Measurements from ENCODE around the gene RHOT2. TPM values are rescaled to one million over a fixed set of nuclear protein-coding genes. Genes with fewer than 3 reads are reported as not detected.

Gene RHOT2
- total RNA-seq, 1 donor from 2014 or later = 189 TPM

DNA sequence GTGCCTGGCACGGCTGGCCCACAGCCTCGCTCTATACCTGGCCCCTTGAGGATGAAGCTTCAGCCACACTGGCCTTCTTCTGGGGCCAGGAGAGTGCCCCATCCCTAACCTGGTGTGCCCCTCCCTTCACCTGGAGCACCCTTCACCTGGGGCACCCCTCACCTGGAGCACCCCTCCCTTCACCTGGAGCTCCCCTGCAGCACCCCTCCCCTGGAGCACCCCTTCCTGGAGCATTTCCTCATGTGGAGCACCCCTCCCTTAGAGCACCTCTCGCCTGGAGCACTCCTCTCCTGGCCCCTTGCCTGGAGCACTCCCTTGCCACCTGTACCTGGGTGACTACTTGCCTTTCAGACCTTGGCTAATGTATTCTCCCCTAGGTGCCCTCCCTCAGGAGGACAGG lies 40.1 kb downstream of the RHOT2 start:
- H3K36me3 Mint-ChIP-seq (ENCODE audit: low read depth) = no peaks in the 10 kb centered on the region
- peaks cover 17% of the 10 kb centered on the region for H3K4me1 Mint-ChIP-seq
- no peak overlapping the region for H3K4me3 Mint-ChIP-seq
- H3K27ac Mint-ChIP-seq (ENCODE audit: unreplicated experiment) = no peak overlapping the region
- TF ChIP-seq, protein P1, sequence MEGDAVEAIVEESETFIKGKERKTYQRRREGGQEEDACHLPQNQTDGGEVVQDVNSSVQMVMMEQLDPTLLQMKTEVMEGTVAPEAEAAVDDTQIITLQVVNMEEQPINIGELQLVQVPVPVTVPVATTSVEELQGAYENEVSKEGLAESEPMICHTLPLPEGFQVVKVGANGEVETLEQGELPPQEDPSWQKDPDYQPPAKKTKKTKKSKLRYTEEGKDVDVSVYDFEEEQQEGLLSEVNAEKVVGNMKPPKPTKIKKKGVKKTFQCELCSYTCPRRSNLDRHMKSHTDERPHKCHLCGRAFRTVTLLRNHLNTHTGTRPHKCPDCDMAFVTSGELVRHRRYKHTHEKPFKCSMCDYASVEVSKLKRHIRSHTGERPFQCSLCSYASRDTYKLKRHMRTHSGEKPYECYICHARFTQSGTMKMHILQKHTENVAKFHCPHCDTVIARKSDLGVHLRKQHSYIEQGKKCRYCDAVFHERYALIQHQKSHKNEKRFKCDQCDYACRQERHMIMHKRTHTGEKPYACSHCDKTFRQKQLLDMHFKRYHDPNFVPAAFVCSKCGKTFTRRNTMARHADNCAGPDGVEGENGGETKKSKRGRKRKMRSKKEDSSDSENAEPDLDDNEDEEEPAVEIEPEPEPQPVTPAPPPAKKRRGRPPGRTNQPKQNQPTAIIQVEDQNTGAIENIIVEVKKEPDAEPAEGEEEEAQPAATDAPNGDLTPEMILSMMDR (conservative IDR thresholded peaks at IDR 0.05) = no peak
- peaks cover 63% of the 10 kb centered on the region for H3K27me3 Mint-ChIP-seq (ENCODE audit: low read depth)
- no peak for DNase-seq (ENCODE audit: low read depth, low spot score)
- no peaks in the 10 kb centered on the region for H3K9me3 Mint-ChIP-seq

DNA sequence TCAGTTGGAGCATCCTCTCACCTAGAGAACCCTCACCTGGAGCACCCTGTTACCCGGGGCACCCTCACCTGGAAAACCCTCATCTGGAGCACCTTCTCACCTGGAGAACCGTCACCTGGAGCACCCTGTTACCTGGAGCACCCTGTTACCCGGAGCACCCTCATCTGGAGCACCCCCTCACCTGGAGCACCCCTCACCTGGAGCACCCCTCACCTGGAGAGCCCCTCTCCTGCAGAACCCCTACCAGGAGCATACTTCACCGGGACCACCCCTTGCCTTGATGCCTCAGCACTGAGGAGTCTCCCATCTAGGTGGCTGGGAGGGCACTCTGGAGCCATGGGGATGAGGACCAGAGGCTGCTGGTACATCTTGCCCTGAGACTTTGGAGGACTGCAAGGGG lies 41.0 kb downstream of the RHOT2 start:
- Mint-ChIP-seq H3K27me3 (ENCODE audit: low read depth) (peaks cover 53% of the 10 kb centered on the region), H3K27ac (ENCODE audit: unreplicated experiment) (peak overlapping the region; percentile 19), H3K36me3 (ENCODE audit: low read depth) (no peaks in the 10 kb centered on the region), H3K4me3 (peak overlapping the region; percentile 84), H3K4me1 (peaks cover 17% of the 10 kb centered on the region), H3K9me3 (no peaks in the 10 kb centered on the region)
- no peak for DNase-seq (ENCODE audit: low read depth, low spot score)
- TF ChIP-seq, protein P1 (conservative IDR thresholded peaks at IDR 0.05) = no peak

DNA sequence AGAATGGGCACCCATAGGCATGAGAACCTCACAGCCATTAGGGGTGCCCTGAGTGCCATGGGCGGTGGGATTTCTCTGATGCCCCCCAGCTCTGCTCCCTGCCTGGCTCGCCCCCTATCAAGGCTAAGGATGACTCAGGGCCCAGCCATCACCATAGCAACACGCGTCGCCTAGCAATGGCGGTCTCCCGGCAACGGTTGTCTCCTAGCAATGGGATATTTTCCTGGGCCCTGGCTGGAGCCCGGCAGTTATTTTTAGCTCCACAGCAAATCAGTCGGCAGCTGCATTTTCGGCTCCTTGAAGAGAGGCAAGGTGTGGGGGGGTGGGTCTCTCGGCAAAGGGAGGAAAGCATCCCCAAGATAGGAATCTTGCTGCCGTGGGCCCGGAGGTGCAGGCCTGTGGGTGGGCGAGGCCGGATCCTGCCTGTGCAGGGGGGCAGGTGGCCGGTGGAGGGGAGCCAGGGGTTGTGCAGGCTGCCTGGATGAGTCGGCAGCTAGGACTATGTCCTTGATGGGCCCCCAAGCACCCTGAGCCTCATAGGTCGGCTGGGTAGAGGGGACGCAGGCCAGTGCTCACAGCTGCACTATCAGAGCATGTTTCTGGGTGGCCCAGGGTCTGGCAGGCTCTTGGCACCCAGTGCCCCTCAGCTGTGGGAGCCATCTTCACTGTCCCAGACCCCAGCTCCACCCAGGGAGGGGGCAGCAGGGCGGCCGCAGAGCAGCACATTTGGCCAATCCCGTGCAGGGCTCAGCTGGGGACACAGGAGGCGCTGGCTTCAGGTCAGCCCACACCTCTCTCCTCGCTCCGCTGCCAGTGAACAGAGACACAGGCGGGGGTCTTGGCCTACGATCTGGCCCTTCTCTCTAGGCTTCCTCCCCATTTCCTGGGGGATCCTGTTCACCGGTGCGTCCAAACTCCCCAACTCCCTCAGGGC lies 41.9 kb downstream of the RHOT2 start:
- H3K27ac Mint-ChIP-seq (ENCODE audit: unreplicated experiment) = peak overlapping the region; percentile 90
- peak overlapping the region; percentile 84 for H3K4me3 Mint-ChIP-seq
- H3K36me3 Mint-ChIP-seq (ENCODE audit: low read depth) = no peaks in the 10 kb centered on the region
- H3K9me3 Mint-ChIP-seq = no peaks in the 10 kb centered on the region
- TF ChIP-seq, protein P1 (conservative IDR thresholded peaks at IDR 0.05) = no peak
- peak; percentile 88 for DNase-seq (ENCODE audit: low read depth, low spot score)
- peaks cover 45% of the 10 kb centered on the region for H3K27me3 Mint-ChIP-seq (ENCODE audit: low read depth)
- peaks cover 17% of the 10 kb centered on the region for H3K4me1 Mint-ChIP-seq

DNA sequence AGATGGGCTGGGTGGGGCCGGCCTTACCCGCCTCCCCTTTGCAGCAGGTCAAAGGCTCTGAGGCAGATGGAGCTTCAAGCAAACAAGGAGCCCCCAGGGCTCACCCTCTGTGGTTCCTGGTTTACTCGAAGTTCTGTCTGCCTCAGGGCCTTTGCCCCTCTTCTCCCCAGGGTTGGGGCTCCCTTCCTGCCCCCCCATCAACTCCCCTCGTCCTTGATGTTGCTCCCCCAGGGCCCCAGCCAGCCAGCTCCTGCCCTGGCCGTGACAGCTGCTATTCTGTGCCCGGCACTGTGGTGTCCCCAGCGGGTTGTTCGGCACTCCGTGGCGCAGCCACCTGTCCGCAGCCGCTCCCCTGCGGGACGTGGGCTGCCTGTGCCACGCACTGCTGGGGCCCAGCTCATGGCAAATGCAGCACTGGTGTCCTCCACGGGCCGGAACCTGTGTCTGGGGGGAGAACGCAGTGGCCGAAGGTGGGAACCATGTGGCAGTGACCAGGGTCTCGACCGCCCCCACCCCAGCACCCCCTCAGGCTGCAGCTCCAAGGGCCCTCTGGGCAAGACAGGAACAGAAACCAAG lies 42.7 kb downstream of the RHOT2 start:
- TF ChIP-seq, protein P1 (conservative IDR thresholded peaks at IDR 0.05) = no peak
- H3K27ac Mint-ChIP-seq (ENCODE audit: unreplicated experiment) = peak overlapping the region; percentile 90
- DNase-seq (ENCODE audit: low read depth, low spot score) = no peak
- H3K27me3 Mint-ChIP-seq (ENCODE audit: low read depth) = peaks cover 44% of the 10 kb centered on the region
- peaks cover 17% of the 10 kb centered on the region for H3K4me1 Mint-ChIP-seq
- H3K36me3 Mint-ChIP-seq (ENCODE audit: low read depth) = no peaks in the 10 kb centered on the region
- peak overlapping the region; percentile 74 for H3K4me3 Mint-ChIP-seq
- no peaks in the 10 kb centered on the region for H3K9me3 Mint-ChIP-seq

DNA sequence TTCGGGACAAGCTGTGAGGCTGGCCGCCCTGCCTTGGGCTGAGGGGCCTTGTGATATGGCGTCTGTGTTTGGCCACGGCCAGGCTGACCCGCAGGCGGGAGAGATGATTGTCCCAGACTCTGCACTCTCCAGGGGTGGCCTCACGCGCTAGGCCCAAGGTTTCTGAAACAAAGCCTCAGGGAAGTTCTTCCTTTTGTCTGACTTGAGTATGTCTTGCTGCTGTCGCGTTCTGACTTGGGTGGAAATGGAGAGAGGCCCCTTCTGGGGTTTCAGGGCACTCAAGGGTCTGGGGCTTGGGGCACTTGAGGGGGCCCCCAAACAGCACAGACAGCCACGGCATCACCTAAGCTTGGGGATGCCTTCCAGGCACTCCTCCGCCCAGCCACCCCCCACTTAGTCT lies 43.2 kb downstream of the RHOT2 start:
- Mint-ChIP-seq H3K36me3 (ENCODE audit: low read depth) (no peaks in the 10 kb centered on the region), H3K4me1 (peaks cover 18% of the 10 kb centered on the region), H3K27ac (ENCODE audit: unreplicated experiment) (no peak overlapping the region), H3K27me3 (ENCODE audit: low read depth) (peaks cover 45% of the 10 kb centered on the region), H3K4me3 (peak overlapping the region; percentile 27), H3K9me3 (no peaks in the 10 kb centered on the region)
- no peak for DNase-seq (ENCODE audit: low read depth, low spot score)
- TF ChIP-seq, protein P1 (conservative IDR thresholded peaks at IDR 0.05) = no peak
